Mesenchymal stem cell (in vitro differentiated cells and primary cell): Measurements from ENCODE around the gene PDGFRB.

Source experiments
- DNase-seq: peaks from one replicate; pipeline ENCODE4 v3.0.0-alpha.2; 2013
- H2AFZ ChIP-seq: one replicate; pipeline ENCODE4 v1.6.1; 2013; ENCODE audit warnings: low read depth, mild to moderate bottlenecking, control low read depth, inconsistent platforms, low read length, moderate library complexity
- H2AK5ac ChIP-seq: 2 replicates; pipeline ENCODE4 v1.6.1; 2013; ENCODE audit warnings: low read length, moderate library complexity, mild to moderate bottlenecking, inconsistent platforms; ENCODE audit not compliant: severe bottlenecking
- H2BK120ac ChIP-seq: one replicate; pipeline ENCODE4 v1.6.1; 2013; ENCODE audit warnings: low read depth, mild to moderate bottlenecking, inconsistent platforms, low read length, moderate library complexity
- H2BK12ac ChIP-seq, 2 experiments: one replicate each; pipeline ENCODE4 v1.6.1; 2013; ENCODE audit warnings: inconsistent platforms in 2 of 2, low read length in 2 of 2, mild to moderate bottlenecking in 2 of 2, moderate library complexity in 2 of 2, control low read depth in 1 of 2
- H2BK15ac ChIP-seq: one replicate; pipeline ENCODE4 v1.6.1; 2013; ENCODE audit warnings: mild to moderate bottlenecking, low read depth, inconsistent platforms; ENCODE audit not compliant: poor library complexity, severe bottlenecking
- H2BK5ac ChIP-seq: 2 replicates; pipeline ENCODE4 v1.6.1; 2013; ENCODE audit warnings: low read depth, mild to moderate bottlenecking, low read length, control low read depth, inconsistent platforms; ENCODE audit not compliant: poor library complexity, severe bottlenecking
- H3K14ac ChIP-seq, 2 experiments: one replicate each; pipeline ENCODE4 v1.6.1; 2013; ENCODE audit warnings: inconsistent platforms in 2 of 2, low read length in 2 of 2, control low read depth in 1 of 2, mild to moderate bottlenecking in 1 of 2, moderate library complexity in 1 of 2
- H3K18ac ChIP-seq, 2 experiments: one replicate each; pipeline ENCODE4 v1.6.1; 2013; ENCODE audit warnings: inconsistent platforms in 2 of 2, low read length in 2 of 2, control low read depth in 1 of 2, low read depth in 1 of 2, mild to moderate bottlenecking in 1 of 2
- H3K23ac ChIP-seq, 2 experiments: one replicate each; pipeline ENCODE4 v1.6.1; 2013; ENCODE audit warnings: inconsistent platforms in 2 of 2, low read length in 2 of 2, mild to moderate bottlenecking in 2 of 2, moderate library complexity in 2 of 2, control low read depth in 1 of 2
- H3K27ac ChIP-seq: 2 replicates; pipeline ENCODE4 v1.5.1; 2013; ENCODE audit warnings: mild to moderate bottlenecking, moderate library complexity, low read length, control low read depth, inconsistent platforms; ENCODE audit not compliant: poor library complexity, severe bottlenecking
- H3K27me3 ChIP-seq, 2 experiments: 2 replicates each; pipeline versions ENCODE4 v1.6.1 to v1.7.0; 2013; ENCODE audit warnings: low read length in 2 of 2, mild to moderate bottlenecking in 2 of 2, moderate library complexity in 2 of 2, control low read depth in 1 of 2, inconsistent platforms in 1 of 2; ENCODE audit not compliant: control insufficient read depth in 1 of 2, insufficient read depth in 1 of 2
- H3K36me3 ChIP-seq, 2 experiments: 2 replicates each; pipeline versions ENCODE4 v1.6.1 to v1.7.0; 2013; ENCODE audit warnings: low read length in 2 of 2, control low read depth in 1 of 2, inconsistent platforms in 1 of 2, low read depth in 1 of 2, mild to moderate bottlenecking in 1 of 2; ENCODE audit not compliant: insufficient read depth in 2 of 2, control insufficient read depth in 1 of 2
- H3K4ac ChIP-seq, 2 experiments: one replicate each; pipeline ENCODE4 v1.6.1; 2013; ENCODE audit warnings: inconsistent platforms in 2 of 2, low read length in 2 of 2, mild to moderate bottlenecking in 2 of 2, moderate library complexity in 2 of 2, control low read depth in 1 of 2, low read depth in 1 of 2
- H3K4me1 ChIP-seq: 2 replicates; pipeline ENCODE4 v1.6.1; 2013; ENCODE audit warnings: low read depth, low read length, control low read depth; ENCODE audit not compliant: control insufficient read depth, insufficient read depth
- H3K4me2 ChIP-seq: 2 replicates; pipeline ENCODE4 v1.6.1; 2013; ENCODE audit warnings: low read length, mild to moderate bottlenecking, inconsistent platforms; ENCODE audit not compliant: poor library complexity, severe bottlenecking
- H3K4me3 ChIP-seq, 2 experiments: 2 replicates each; pipeline versions ENCODE4 v1.5.1 to v1.7.0; 2013; ENCODE audit warnings: low read length in 2 of 2, mild to moderate bottlenecking in 2 of 2, control low read depth in 1 of 2, low read depth in 1 of 2; ENCODE audit not compliant: insufficient read depth in 1 of 2
- H3K79me1 ChIP-seq: replicated peaks from 2 replicates; pipeline ENCODE4 v1.6.1; 2013; ENCODE audit warnings: mild to moderate bottlenecking, control low read depth, low read length, inconsistent platforms; ENCODE audit not compliant: poor library complexity, severe bottlenecking
- H3K9ac ChIP-seq: 2 replicates; pipeline ENCODE4 v1.7.0; 2013; ENCODE audit warnings: mild to moderate bottlenecking, low read length, moderate library complexity
- H3K9me3 ChIP-seq: 2 replicates; pipeline ENCODE4 v1.7.0; 2013; ENCODE audit warnings: mild to moderate bottlenecking, low read length; ENCODE audit not compliant: control insufficient read depth
- H4K8ac ChIP-seq: one replicate; pipeline ENCODE4 v1.6.1; 2013; ENCODE audit warnings: inconsistent platforms, mild to moderate bottlenecking, low read length, moderate library complexity
- H4K91ac ChIP-seq: one replicate; pipeline ENCODE4 v1.6.1; 2013; ENCODE audit warnings: mild to moderate bottlenecking, low read length, inconsistent platforms
- WGBS: methylation state at CpG from one replicate; pipeline ENCODE4 v1.1.7; 2013; ENCODE audit warnings: mixed read lengths; 5-methylcytosine and 5-hydroxymethylcytosine counted together

PDGFRB gene

GRCh38 chr5:150073677-150074076 is 82.0 kb downstream of the PDGFRB start:
- peaks cover 13% of the 10 kb centered on the region for H3K9me3 ChIP-seq

GRCh38 chr5:150073086-150073625 is 82.5 kb downstream of the PDGFRB start:
- Histone ChIP-seq H3K36me3 (no peaks in the 10 kb centered on the region), H2BK120ac (no peak overlapping the region), H2AK5ac (no peak overlapping the region), H3K23ac (no peak overlapping the region), H3K14ac (no peak overlapping the region), H3K9me3 (peaks cover 13% of the 10 kb centered on the region), H3K9ac (no peak overlapping the region), H3K4ac (no peak overlapping the region), H4K8ac (no peak overlapping the region), H3K27me3 (no peaks in the 10 kb centered on the region), H3K4me3 (no peak overlapping the region), H3K4me1 (peaks cover 8% of the 10 kb centered on the region), H4K91ac (no peak overlapping the region), H3K79me1 (no peaks in the 10 kb centered on the region), H2BK12ac (no peak overlapping the region), H3K27ac (no peak overlapping the region), H2AFZ (no peak overlapping the region), H2BK15ac (no peak overlapping the region), H2BK5ac (no peak overlapping the region), H3K18ac (no peak overlapping the region), H3K4me2 (no peak overlapping the region)
- DNase-seq: no peak
- WGBS: 75% methylated on average over 5 of the region's 5 CpGs

More at GRCh38 chr5:150073677-150074076, 82.0 kb downstream of the PDGFRB start:
- 83% methylated on average over 3 of the region's 3 CpGs for WGBS
- Histone ChIP-seq H3K9ac (no peak overlapping the region), H4K8ac (no peak overlapping the region), H2BK15ac (no peak overlapping the region), H3K27me3 (no peaks in the 10 kb centered on the region), H2AFZ (no peak overlapping the region), H3K4me1 (peaks cover 3% of the 10 kb centered on the region), H3K4me3 (no peak overlapping the region), H4K91ac (no peak overlapping the region), H3K14ac (no peak overlapping the region), H2BK120ac (no peak overlapping the region), H3K36me3 (no peaks in the 10 kb centered on the region), H3K4me2 (no peak overlapping the region), H3K23ac (no peak overlapping the region), H3K79me1 (no peaks in the 10 kb centered on the region), H2AK5ac (no peak overlapping the region), H3K18ac (no peak overlapping the region), H3K27ac (no peak overlapping the region), H2BK12ac (no peak overlapping the region), H3K4ac (no peak overlapping the region), H2BK5ac (no peak overlapping the region)
- DNase-seq: no peak

- Histone ChIP-seq H4K91ac (no peak overlapping the region), H2BK15ac (no peak overlapping the region), H2AFZ (no peak overlapping the region), H3K79me1 (no peaks in the 10 kb centered on the region), H3K27me3 (no peaks in the 10 kb centered on the region), H2AK5ac (no peak overlapping the region), H2BK120ac (no peak overlapping the region), H3K4me1 (peaks cover 26% of the 10 kb centered on the region), H3K9me3 (peaks cover 13% of the 10 kb centered on the region), H3K14ac (no peak overlapping the region), H3K4ac (no peak overlapping the region), H3K4me3 (no peak overlapping the region), H2BK12ac (no peak overlapping the region), H3K9ac (no peak overlapping the region), H2BK5ac (no peak overlapping the region), H3K4me2 (no peak overlapping the region), H3K36me3 (no peaks in the 10 kb centered on the region), H3K27ac (no peak overlapping the region), H4K8ac (no peak overlapping the region), H3K18ac (no peak overlapping the region), H3K23ac (no peak overlapping the region)
- no peak for DNase-seq
- 100% methylated on average over 3 of the region's 3 CpGs for WGBS
Observed at GRCh38 chr5:150070821-150071220, 84.8 kb downstream of the PDGFRB start.

GRCh38 chr5:150069672-150070627 is 85.7 kb downstream of the PDGFRB start:
- no peak overlapping the region for H3K4me3 ChIP-seq
- no peak for DNase-seq
- H4K8ac ChIP-seq: no peak overlapping the region
- no peaks in the 10 kb centered on the region for H3K36me3 ChIP-seq
- no peak overlapping the region for H3K23ac ChIP-seq
- no peak overlapping the region for H2AFZ ChIP-seq
- 68% methylated on average over 23 of the region's 25 CpGs for WGBS
- H3K4ac ChIP-seq: no peak overlapping the region
- no peak overlapping the region for H2BK15ac ChIP-seq
- no peak overlapping the region for H2AK5ac ChIP-seq
- no peaks in the 10 kb centered on the region for H3K27me3 ChIP-seq
- H2BK120ac ChIP-seq: no peak overlapping the region
- peak overlapping the region in 1 of 2 experiments; percentile 9 for H3K14ac ChIP-seq
- peaks cover 34% of the 10 kb centered on the region for H3K4me1 ChIP-seq
- peaks cover 13% of the 10 kb centered on the region for H3K9me3 ChIP-seq
- no peak overlapping the region for H3K18ac ChIP-seq
- no peak overlapping the region for H2BK12ac ChIP-seq
- H3K27ac ChIP-seq: no peak overlapping the region
- no peak overlapping the region for H4K91ac ChIP-seq
- no peak overlapping the region for H3K4me2 ChIP-seq
- no peaks in the 10 kb centered on the region for H3K79me1 ChIP-seq
- no peak overlapping the region for H2BK5ac ChIP-seq
- no peak overlapping the region for H3K9ac ChIP-seq
